HG02623 (cell line): ENCODE data around the gene CNTN6.

Experiments used
- ATAC-seq: cut with Tn5 transposase; IDR thresholded peaks from one replicate; pipeline ENCODE4 v1.9.1; 2021; ENCODE audit warnings: moderate library complexity; ENCODE audit not compliant: unreplicated experiment

CNTN6 gene

DNA sequence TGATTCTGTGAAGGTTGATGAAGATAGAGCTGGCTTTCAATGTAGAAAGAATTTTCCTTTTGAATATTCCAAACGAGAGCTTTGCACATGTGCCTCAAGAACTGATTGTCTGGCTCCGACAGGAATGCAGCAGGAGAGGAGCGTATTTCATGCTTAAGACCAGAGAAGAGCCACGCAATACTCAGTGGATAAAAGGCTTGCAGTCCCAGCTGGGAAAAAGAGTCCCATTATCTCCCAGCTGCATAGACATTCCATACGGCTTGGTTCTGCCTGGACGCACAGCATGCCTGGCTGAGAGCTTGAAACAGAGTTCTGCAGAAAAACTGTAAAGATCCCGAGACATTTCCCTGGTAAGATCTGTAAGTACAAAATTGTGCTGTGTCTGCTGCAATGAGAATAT lies at the start of gene CNTN6:
Gene CNTN6 (plus strand): TSS at position 254 of the 400 bp plus-strand sequence. CDS start 54,985 bp downstream, outside the sequence.
- ATAC-seq: no peak

DNA sequence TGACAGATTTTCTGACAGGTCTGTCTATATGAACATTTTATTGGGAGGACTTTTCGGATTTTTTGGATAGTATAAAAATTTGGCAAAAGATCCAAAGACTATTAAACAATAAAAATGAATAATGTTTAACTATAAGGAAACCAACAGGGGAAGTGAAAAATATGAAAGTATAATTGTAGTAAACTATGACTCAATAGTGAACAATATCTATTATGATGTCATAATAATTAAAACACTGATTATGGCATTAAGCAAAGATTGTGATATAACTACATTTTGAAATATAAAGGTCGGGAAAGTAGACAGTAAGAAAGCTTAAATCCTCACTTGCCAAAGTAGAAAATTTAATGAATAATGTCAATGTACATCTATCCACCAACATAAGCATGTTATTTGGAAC lies 44.3 kb upstream of the CNTN6 start:
- no peak for ATAC-seq

DNA sequence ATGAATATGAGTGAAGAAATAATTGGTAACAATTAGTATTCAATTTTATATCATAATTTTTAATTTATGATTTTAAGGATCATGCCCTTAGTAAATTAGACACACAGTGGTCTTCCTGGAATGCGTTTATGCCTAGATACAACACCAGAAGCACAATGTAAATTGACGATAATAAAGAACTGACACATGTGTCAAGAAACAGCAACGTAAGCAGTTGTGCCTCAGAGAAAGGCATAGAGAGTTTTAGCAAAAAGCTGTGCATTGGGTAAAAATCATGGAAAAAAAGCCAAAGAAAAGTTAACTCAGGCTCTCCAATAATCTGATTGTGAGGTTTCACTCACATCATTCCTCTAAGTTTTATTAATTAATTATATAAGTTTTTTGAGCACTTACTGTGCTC lies 37.0 kb upstream of the CNTN6 start:
- no peak for ATAC-seq

DNA sequence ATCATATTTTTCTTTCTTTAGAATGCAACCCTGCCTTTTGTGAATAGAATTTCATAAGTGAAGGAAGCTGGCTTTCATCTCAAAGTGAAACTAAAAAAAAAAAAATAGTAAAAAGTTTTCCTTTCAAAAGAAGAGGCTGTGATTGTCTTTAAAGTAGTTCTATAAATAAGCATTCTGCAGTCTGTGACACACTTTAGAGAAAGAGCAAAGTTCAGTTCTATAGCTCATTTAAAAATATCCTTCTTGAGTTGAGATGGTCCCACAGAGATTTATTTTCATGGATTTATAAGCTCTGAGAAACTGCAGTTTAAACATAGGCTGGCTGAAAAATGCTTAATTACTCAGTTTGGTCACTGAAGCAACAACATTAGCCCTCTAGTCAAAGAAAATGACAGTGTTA lies 36.1 kb upstream of the CNTN6 start:
- ATAC-seq: no peak

DNA sequence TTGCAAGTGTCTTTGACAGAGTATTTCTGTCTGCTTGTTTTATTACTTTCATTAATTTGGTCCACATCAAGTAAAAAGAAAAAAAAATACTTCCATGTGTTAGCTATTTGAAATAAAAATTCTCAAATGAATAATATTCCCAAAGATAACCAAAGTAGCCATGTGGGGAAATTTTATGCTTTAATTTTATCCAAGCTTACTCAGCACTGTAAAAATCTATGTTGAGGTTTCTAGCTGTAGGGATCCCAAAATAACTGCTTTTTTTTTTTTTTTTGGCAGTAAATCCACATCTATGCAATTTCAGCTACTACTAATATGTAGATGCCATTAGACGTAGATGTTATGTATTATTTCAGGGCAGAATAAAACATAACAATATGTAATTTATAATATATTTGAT lies 35.4 kb upstream of the CNTN6 start:
- ATAC-seq: no peak

DNA sequence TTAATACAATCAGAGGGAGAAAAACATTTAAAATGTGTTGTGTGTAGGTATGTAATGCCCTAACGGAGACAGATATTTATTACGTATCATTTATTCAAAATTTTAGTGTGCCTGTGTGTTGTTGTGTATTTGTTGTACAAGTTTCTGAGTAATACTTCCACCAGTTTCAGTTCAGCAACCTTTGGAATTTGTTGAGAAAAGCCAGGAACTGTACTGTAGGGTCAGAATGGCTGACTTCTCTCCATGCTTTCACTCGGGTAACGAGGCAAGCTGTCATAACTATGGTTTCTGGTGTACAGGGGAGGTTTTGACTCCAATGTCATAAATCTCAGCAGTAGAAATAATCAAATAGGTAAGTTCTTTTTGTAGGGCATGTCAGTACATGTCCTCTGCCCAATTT lies 23.8 kb upstream of the CNTN6 start:
- ATAC-seq: no peak

DNA sequence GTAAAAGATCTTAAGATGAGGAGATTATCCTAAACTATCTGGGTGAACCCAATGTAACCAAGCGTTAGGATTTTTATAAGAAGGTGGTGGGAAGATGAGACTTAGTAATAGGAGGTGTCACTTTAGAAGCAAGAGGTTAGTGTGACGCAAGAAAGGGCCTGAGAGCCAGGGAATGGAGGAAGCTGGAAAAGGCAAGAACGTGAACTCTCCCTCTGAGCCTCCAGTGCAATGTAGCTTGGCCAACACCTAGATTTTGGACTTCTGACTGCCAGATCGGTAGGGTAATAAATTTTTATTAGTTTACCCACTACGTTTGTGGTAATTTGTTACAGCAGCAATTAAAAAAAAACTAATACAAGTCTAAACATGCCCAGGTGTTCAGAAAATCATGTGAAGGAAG lies 20.8 kb upstream of the CNTN6 start:
- ATAC-seq: no peak

DNA sequence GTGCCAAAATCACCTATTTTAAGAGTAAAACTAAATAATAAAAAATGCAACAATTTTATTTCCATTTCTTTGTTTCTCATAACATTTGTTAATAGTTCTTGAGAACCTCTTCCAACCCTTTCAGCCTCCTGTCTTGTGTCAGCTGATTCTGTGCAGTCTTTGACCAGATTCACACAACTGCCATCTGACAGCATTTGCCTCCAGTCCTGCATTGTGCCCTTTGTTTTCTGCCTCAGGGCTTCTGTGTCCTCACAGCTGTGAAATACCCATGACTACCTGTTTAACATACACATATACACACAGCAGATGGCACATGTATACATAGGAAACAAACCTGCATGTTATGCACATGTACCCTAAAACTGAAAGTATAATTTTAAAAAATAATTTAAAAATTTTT lies 13.2 kb upstream of the CNTN6 start:
- no peak for ATAC-seq

DNA sequence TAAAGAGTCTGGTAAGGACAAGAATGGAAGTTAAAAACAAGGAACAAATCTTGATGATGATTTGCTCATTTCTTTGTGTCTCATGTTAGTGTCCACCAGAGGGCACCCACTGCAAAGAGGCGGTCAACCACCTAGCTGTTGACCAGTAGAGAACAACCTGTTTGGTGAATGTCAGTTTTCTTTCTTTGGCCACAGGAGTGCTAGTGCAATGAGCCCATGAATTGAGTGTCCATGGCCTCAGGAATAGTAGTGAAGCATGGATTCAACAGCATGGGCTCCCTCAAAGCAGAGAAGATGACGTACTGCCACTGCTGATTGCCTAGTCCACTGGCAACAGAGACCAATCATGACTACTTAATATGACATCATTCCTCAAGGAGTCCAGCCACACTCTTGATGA lies 10.7 kb upstream of the CNTN6 start:
- no peak for ATAC-seq

DNA sequence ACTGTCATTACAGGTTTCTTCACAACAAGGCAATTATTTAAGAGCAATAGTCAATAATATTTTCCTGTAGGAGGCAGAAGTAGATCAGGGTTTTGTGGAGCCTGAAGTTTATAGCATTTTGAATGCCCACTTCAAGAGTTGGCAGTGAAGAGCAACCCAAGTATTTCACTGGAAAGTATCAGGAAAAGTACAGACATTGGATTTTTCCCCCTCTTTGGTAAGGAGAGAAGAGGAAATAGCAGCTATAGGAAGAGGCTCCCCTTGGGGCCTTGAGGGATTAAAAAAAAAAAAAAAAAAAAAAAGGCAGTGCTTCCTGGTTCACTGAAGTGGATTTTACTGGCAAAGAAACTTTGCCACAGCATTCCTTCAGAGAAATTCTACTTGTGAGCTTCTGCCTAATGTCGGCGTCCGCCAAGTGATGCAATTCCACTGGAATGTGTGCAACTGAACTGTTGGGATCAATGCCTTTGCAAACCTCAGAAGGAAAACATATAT lies 5.7 kb upstream of the CNTN6 start:
- no peak for ATAC-seq

DNA sequence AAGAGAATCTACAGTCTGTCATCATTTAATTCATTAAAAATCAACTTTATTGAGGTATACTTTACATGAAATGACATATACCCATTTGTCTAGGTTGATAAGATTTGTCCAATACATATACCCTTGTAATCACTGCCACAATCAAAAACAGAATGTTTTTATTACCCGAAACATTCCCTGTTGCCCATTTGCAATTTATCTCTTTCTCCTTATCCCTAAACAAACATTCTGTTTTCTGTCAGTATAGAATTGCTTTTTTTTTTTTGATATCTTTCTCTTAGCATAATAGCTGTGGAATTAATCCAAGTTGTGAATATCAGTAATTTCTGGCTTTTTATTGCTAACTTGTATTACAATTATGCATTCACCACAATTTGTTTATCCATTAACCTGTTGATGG lies 4.3 kb upstream of the CNTN6 start:
- ATAC-seq: no peak

DNA sequence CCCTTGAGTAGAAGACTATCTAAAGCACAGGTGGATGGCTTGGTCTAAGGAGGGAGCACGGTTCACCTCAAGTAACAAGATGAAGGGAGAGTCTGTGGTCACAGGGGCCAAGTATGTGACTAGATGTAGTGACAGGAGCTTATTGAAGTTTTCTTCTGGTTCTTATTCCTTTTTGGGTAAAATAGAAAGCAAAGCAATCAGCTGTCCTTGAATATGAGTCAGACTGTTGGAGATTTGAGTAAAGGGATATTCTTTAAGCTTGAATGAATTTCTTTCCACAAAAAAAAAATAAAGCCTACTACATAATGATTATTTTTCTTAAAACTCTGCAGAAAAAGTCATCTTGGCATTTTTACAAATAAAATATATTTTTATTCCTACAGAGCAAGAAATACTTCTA lies 1.5 kb upstream of the CNTN6 start:
- no peak for ATAC-seq

DNA sequence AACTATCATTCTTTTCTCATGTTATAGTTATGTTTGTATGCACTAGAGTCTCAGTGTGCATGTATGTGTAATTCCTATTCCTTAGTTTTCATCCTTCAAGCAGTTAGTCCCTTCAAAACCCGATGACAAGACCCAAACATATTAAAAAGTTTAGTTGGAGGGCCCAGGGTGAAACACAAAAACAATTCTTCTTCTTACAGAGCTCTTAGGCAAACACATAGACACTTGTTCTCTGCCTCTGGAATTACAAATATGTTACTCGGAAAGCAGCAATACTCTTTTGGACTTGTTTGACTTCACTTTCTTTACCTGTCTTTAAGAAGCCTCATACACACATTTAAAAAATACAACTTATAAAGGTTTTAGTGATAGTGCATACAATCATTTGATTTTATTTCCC lies 763 bp upstream of the CNTN6 start:
- ATAC-seq: no peak

DNA sequence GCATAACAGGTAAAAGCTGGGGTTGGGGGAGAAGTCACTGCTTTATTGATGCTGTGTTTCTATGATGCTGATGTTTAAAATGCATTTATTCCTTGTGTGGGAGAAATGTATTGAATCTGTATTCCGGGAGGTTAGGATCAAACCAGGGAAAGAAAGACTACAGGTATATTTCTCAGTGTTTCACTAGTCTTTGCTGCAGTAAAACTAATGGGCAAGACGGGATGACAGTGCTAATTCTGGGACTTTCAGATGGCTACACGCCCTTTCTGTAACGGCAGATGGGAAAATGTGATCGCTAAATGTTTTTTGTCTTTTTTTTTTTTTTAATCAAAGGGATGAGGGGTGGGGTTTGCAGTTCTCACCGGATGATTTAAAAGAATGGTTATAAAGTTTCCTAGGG lies 393 bp downstream of the CNTN6 start:
- no peak for ATAC-seq

DNA sequence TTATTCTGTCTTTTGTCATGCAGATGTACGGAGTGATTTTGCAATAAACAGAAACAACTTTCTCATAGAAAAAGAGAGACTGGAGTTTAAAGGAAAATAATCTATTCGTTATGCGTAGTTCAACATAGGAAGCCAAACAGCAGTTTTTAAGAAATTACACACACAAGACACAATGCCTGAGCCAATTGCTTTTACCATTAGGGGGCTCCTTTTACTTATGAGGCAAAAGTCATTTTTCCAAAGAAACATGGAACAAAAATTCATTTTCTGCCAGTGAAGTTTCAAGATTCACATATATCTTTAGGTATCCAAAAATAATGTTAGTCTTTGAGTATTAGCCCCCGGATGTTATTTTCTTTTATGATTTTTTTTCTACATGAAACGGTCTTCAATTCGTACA lies 10.7 kb downstream of the CNTN6 start:
- ATAC-seq: no peak

DNA sequence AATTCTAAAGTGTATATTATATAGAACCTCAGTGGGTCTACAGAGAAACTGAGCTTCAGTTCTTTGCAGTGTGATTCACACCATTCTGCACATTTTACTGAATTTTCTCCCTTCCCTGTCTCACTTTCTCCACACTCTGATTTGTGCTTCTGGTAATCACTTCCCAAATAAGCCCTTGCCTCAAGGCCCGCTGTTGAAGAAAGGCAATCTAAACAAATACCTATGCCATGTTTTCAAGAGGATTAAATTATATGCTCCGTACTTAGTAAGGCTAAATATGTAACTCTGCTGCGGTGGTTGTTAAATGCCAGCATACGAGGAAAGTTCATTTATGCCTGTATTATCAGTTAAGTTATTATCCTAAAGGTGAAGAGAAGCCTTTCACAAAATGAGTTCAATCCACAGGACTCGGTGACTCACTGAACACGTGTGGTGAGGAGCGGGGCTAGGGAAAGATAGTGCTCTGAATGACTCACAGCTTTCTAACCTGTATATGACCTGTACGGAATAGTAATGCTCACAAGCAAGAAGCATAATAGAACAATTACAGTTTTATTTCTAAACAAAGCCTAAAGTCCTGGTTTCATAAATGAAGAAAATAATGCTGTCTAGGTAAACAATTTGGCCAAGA lies 25.1 kb downstream of the CNTN6 start:
- no peak for ATAC-seq

DNA sequence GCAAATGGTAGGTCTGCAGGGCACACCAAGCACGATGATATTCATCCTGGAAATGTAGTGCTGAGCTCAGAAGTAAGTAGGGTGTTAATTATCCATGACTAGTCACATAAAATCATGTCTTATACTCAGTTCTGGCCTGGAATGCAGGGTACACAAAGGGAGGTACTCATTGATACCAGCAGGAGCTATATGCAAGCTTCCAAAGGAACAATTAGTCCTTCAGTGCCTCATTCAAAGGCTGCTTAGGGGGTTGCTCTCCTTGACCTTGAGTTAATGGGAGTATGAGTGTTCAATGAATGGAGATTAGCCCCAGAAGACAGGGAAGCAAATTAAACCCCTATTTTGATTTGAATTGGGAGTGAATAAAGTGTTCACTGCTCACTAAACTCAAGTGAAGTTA lies 38.3 kb downstream of the CNTN6 start:
- no peak for ATAC-seq

DNA sequence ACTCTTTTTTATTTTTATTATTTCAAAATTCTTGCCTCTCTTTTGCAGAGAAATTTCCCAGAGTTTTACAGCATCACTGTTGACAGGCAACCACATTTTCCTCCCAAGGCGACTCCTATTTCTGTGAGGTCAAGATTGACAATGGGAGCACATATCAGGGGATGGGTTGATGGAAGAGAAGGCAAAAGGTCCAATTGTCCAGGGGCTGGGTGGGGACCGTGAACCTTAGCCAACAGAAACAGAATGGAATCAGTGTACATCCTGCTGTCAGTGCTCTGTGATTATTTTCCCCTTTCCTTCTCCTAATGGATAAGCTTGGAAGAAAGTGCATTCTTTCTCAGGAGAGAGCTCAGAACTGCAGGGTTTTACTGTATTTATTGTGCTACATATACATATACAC lies 42.4 kb downstream of the CNTN6 start:
- no peak for ATAC-seq

DNA sequence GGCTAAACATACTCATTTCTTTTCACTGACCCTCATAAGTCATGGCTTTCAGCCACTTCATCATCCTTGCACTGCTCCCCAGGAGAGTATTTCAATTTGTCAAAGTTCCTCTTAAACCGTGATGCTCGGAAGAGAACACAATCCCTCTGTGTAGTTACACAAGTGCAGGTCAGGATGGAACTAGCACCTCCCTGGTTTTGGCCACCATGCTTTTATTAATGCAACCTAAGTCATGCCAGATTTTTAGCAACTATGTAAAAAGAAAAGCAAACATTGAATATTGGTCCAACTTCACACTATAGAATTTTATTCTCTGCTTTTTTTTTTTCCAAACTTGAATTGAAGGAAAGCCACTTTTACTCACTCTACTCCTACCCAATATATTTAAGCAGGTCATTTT lies 45.2 kb downstream of the CNTN6 start:
- ATAC-seq: no peak

DNA sequence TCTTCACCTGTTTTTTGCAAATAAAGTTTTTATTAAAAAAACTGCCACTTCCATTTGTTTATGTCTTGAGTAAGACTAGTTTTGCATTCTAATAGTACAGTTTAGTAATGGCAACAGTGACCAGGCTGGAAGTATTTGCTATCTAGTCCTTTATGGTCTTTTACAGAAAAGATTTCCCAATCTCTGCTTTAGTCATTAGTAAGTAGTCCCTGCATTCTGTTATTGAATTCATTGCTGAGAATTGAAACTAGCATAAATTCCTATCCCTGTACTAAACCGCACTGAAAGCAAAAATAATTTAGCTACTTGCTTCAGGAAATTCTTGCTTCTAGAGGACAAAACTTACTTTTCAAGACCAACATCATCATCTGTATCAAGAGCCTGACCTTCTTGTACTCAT lies 46.2 kb downstream of the CNTN6 start:
- ATAC-seq: no peak

DNA sequence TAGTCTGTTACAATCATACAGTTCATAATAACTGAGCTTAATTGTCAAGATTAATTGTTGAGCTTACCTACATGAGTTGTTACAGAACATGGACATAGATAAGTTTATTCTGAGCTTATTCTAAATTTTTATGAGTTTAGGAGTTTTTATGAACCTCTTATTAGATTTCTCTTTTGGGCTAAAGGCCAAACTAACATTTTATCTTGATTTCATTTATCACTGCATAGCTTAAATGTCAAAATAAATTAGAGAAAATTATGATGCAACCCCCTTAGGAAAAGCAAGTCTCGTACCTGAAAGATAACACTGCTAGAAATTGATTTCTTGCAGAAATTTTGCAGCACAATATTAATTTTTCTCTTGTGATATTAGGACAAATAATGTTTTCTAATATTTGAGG lies 54.5 kb downstream of the CNTN6 start:
- no peak for ATAC-seq

DNA sequence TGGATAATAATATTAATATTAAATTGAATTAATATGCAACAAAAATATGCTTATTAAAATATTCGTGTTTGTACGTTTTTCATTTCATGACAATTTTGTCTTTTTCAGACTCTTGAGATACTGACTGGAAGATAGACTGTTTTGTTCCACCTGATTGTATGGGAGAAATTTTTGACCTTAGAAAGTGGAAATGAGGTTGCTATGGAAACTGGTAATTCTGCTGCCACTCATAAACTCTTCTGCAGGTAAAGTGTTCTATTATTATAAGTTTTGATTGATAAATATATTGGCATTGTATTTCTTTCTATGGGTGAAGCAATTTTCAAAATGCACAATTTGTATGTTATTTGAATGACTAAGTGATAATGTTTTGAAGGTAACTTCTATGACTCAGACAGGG lies 55.0 kb downstream of the CNTN6 start:
- ATAC-seq: no peak

DNA sequence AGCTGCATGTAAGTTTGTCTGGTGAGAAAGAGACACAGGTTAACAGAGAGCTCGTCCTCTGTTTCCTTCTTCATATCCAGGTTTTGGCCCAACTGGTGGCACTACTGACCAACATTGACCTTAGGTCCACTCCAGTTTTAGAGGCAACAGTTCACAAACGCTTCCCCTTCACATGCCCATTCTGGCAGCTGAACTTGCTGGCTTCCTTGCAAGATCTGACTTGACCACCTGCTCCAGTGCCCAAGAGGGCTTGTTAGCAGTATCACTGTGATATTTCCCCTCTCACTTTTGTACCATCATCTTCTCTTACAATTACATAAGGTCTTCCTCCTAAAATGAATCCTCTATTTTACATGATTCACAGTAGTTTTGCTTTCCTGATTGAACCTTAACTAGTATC lies 71.3 kb downstream of the CNTN6 start:
- ATAC-seq: no peak
